Fibroblast of lung (primary cell): ENCODE results near the gene PET117. TPM values are rescaled to one million over a fixed set of nuclear protein-coding genes. Genes with fewer than 3 reads are reported as not detected.
"Not testable (repeated sequence)": the region's sequence is repeated elsewhere in the genome, so short reads cannot be mapped to it uniquely, and the experiment has no call there.

Source experiments
- DNase-seq, 2 donors: peaks; one replicate each; pipeline versions ENCODE4 v3.0.0 to v3.0.0-alpha.2; 2010; ENCODE audit warnings: low read depth in 2 of 2
- H2AFZ ChIP-seq: 2 replicates; pipeline ENCODE4 v1.5.1; 2012; ENCODE audit warnings: low read length, control low read depth, inconsistent platforms
- H3K27ac ChIP-seq: 2 replicates; pipeline ENCODE4 v1.5.1; 2011; ENCODE audit warnings: low read length, control low read depth; ENCODE audit not compliant: insufficient read depth
- H3K27me3 ChIP-seq: 2 replicates; pipeline ENCODE4 v1.5.1; 2011; ENCODE audit warnings: mild to moderate bottlenecking, low read length; ENCODE audit not compliant: control insufficient read depth, insufficient read depth
- H3K36me3 ChIP-seq: 2 replicates; pipeline ENCODE4 v1.5.1; 2011; ENCODE audit warnings: low read length; ENCODE audit not compliant: control insufficient read depth, insufficient read depth
- H3K4me1 ChIP-seq: 2 replicates; pipeline ENCODE4 v1.5.1; 2011; ENCODE audit warnings: low read length; ENCODE audit not compliant: control insufficient read depth, insufficient read depth; ENCODE audit errors: extremely low read depth
- H3K4me2 ChIP-seq: 2 replicates; pipeline ENCODE4 v1.5.1; 2011; ENCODE audit warnings: low read length, control low read depth; ENCODE audit not compliant: insufficient read depth; ENCODE audit errors: extremely low read depth
- H3K4me3 ChIP-seq, 4 experiments: fragments of 200-600 bp in 1 of 4; sonication (generic) in 1 of 4; replicated peaks in 1 of 4; 2 replicates each; pipeline ENCODE4 v1.5.1; 2011 to 2016; ENCODE audit warnings: low read length in 4 of 4, low read depth in 3 of 4, mild to moderate bottlenecking in 3 of 4, control low read depth in 2 of 4, inconsistent platforms in 1 of 4, mixed read lengths in 1 of 4; ENCODE audit not compliant: insufficient read depth in 1 of 4; ENCODE audit errors: control extremely low read depth in 1 of 4
- H3K79me2 ChIP-seq: 2 replicates; pipeline ENCODE4 v1.5.1; 2012; ENCODE audit warnings: mild to moderate bottlenecking, low read length, inconsistent platforms; ENCODE audit not compliant: control insufficient read depth, insufficient read depth
- H3K9ac ChIP-seq: 2 replicates; pipeline ENCODE4 v1.5.1; 2011; ENCODE audit warnings: mild to moderate bottlenecking, low read length, control low read depth; ENCODE audit not compliant: insufficient read depth
- H3K9me3 ChIP-seq: 2 replicates; pipeline ENCODE4 v1.5.1; 2012; ENCODE audit warnings: low read depth, low read length; ENCODE audit not compliant: control insufficient read depth, insufficient read depth
- H4K20me1 ChIP-seq: 2 replicates; pipeline ENCODE4 v1.5.1; 2011; ENCODE audit warnings: low read length; ENCODE audit not compliant: control insufficient read depth, insufficient read depth; ENCODE audit errors: extremely low read depth
- EZH2 ChIP-seq: IDR thresholded peaks from 2 replicates; pipeline ENCODE4 v1.5.1; 2012; ENCODE audit warnings: low read length, control low read depth, mild to moderate bottlenecking; ENCODE audit errors: missing control alignments
- polyA plus RNA-seq, 2 donors: library from polyadenylated mRNA; depleted of rRNA in 1 of 2; stranded (reverse) in 1 of 2; unstranded in 1 of 2; fragments of >200 nt; gene quantifications; 2 replicates each; pipeline ENCODE4 v1.2.1, GENCODE V29; 2011 to 2012; ENCODE audit warnings: missing spikeins in 1 of 2
- total RNA-seq: library from RNA; depleted of rRNA; stranded (reverse); fragments of >200 nt; gene quantifications from 2 replicates; pipeline ENCODE4 v1.2.1, GENCODE V29; 2014
- TF ChIP-seq, protein P1 (sequence below), 2 donors: IDR thresholded peaks in 1 of 2; conservative IDR thresholded peaks in 1 of 2; 1 replicate in 1 of 2; 2 replicates in 1 of 2; pipeline ENCODE4 v1.5.1; 2011 to 2012; ENCODE audit warnings: low read length in 2 of 2, control low read depth in 1 of 2, inconsistent platforms in 1 of 2, low read depth in 1 of 2, mild to moderate bottlenecking in 1 of 2

The PET117 gene
- total and polyA plus RNA-seq, 2 donors (not counting 1 experiment from before 2014, with no cell fraction given), result 12.1 to 13.2 TPM

GRCh38 chr20:18101125-18101810 lies 36.4 kb upstream of the PET117 start:
- no peaks in the 10 kb centered on the region for H3K79me2 ChIP-seq
- H3K9me3 ChIP-seq, result no peaks in the 10 kb centered on the region
- H3K9ac ChIP-seq, result no peak overlapping the region
- H2AFZ ChIP-seq, result no peak overlapping the region
- DNase-seq, result no peak
- H3K36me3 ChIP-seq, result no peaks in the 10 kb centered on the region
- no peak overlapping the region for H3K27ac ChIP-seq
- no peaks in the 10 kb centered on the region for H4K20me1 ChIP-seq
- TF ChIP-seq, protein P1, sequence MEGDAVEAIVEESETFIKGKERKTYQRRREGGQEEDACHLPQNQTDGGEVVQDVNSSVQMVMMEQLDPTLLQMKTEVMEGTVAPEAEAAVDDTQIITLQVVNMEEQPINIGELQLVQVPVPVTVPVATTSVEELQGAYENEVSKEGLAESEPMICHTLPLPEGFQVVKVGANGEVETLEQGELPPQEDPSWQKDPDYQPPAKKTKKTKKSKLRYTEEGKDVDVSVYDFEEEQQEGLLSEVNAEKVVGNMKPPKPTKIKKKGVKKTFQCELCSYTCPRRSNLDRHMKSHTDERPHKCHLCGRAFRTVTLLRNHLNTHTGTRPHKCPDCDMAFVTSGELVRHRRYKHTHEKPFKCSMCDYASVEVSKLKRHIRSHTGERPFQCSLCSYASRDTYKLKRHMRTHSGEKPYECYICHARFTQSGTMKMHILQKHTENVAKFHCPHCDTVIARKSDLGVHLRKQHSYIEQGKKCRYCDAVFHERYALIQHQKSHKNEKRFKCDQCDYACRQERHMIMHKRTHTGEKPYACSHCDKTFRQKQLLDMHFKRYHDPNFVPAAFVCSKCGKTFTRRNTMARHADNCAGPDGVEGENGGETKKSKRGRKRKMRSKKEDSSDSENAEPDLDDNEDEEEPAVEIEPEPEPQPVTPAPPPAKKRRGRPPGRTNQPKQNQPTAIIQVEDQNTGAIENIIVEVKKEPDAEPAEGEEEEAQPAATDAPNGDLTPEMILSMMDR (conservative IDR thresholded peaks at IDR 0.05 in 1 of 2, IDR thresholded peaks at IDR 0.05 in 1 of 2; ENCODE audit: low read depth in 1 of 2, low read length in 2 of 2), result no peak
- H3K4me2 ChIP-seq, result no peak overlapping the region
- H3K4me3 ChIP-seq, result no peak overlapping the region
- H3K27me3 ChIP-seq, result no peaks in the 10 kb centered on the region
- H3K4me1 ChIP-seq, result no peaks in the 10 kb centered on the region

- Histone ChIP-seq H3K9me3 (no peaks in the 10 kb centered on the region), H2AFZ (no peak overlapping the region), H3K4me3 (no peak overlapping the region), H3K79me2 (no peaks in the 10 kb centered on the region), H3K4me1 (no peaks in the 10 kb centered on the region), H3K36me3 (no peaks in the 10 kb centered on the region), H4K20me1 (no peaks in the 10 kb centered on the region), H3K27me3 (no peaks in the 10 kb centered on the region), H3K9ac (no peak overlapping the region), H3K4me2 (no peak overlapping the region), H3K27ac (no peak overlapping the region)
- DNase-seq, result no peak
- no peak for TF ChIP-seq EZH2
- TF ChIP-seq, protein P1 (conservative IDR thresholded peaks at IDR 0.05 in 1 of 2, IDR thresholded peaks at IDR 0.05 in 1 of 2; ENCODE audit: low read depth in 1 of 2, low read length in 2 of 2), result no peak
Observed at GRCh38 chr20:18103497-18103896, 34.2 kb upstream of the PET117 start.

DNA sequence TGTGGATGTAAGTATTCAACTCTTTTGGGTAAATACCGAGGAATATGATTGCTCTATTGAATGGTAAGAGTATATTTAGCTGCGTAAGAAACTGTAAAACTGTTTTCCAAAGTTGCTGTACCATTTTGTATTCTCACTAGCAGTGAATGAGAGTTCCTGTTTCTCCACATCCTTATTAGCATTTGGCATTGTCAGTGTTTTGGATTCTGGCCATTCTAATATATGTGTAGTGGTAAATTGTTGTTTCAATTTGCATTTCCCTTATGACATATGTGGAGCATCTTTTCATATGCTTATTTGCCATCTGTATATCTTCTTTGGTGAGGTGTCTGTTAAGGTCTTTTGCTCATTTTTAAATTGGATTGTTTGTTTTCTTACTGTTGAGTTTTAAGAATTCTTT lies 29.3 kb upstream of the PET117 start:
- H2AFZ ChIP-seq, result no peak overlapping the region
- no peak overlapping the region for H3K4me3 ChIP-seq
- no peak overlapping the region for H3K9ac ChIP-seq
- no peaks in the 10 kb centered on the region for H3K79me2 ChIP-seq
- no peak overlapping the region for H3K27ac ChIP-seq
- no peak overlapping the region for H3K4me2 ChIP-seq
- no peaks in the 10 kb centered on the region for H3K36me3 ChIP-seq
- no peaks in the 10 kb centered on the region for H3K27me3 ChIP-seq
- H3K4me1 ChIP-seq, result no peaks in the 10 kb centered on the region
- H4K20me1 ChIP-seq, result no peaks in the 10 kb centered on the region
- TF ChIP-seq, protein P1 (conservative IDR thresholded peaks at IDR 0.05 in 1 of 2, IDR thresholded peaks at IDR 0.05 in 1 of 2; ENCODE audit: low read depth in 1 of 2, low read length in 2 of 2), result no peak
- TF ChIP-seq EZH2, result no peak
- H3K9me3 ChIP-seq, result no peaks in the 10 kb centered on the region
- DNase-seq, result no peak

DNA sequence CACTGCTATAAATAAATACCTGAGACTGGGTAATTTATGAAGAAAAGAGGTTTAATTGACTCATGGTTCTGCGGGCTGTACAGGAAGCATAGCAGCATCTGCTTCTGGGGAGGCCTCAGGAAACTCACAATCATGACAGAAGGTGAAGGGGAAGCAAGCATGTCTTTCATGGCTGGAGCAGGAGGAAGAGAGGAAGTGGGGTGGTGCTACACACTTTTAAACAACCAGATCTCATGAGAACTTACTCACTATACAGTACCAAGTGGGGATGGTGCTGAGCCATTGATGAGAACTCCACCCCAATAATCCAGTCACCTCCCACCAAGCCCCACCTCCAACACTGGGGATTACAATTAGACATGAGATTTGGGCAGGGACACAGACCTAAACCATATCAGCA lies 9.1 kb upstream of the PET117 start:
- not testable (repeated sequence) for H3K27ac ChIP-seq, H3K4me1 ChIP-seq, H4K20me1 ChIP-seq, H3K4me3 ChIP-seq, H3K36me3 ChIP-seq, H3K9ac ChIP-seq, H3K79me2 ChIP-seq, H3K4me2 ChIP-seq, DNase-seq, H3K9me3 ChIP-seq, H3K27me3 ChIP-seq, H2AFZ ChIP-seq
